GM12872 (cell line): Measurements from ENCODE around the gene MTG1.

Experiments
- CTCF ChIP-seq: IDR thresholded peaks from 3 replicates; pipeline ENCODE4 v1.5.1; 2011; ENCODE audit warnings: low read depth, mild to moderate bottlenecking, low read length, moderate library complexity; ENCODE audit not compliant: insufficient read depth

MTG1 gene

GRCh38 chr10:133377818-133378250, 16.1 kb upstream of the MTG1 start:
- no peak for TF ChIP-seq CTCF

GRCh38 chr10:133378251-133379096, 15.5 kb upstream of the MTG1 start:
- no peak for TF ChIP-seq CTCF

GRCh38 chr10:133379152-133379800, 14.7 kb upstream of the MTG1 start, which contains the start of gene PAOX:
Gene PAOX (plus strand): TSS chr10:133379262. CDS start chr10:133379317, 55 bp downstream.
- no peak for TF ChIP-seq CTCF

- no peak for TF ChIP-seq CTCF
Measured at GRCh38 chr10:133379801-133380666, 13.9 kb upstream of the MTG1 start.

- no peak for TF ChIP-seq CTCF
Measured at GRCh38 chr10:133381036-133381435, 12.9 kb upstream of the MTG1 start.

GRCh38 chr10:133383551-133383950, 10.4 kb upstream of the MTG1 start:
- TF ChIP-seq CTCF: no peak

- TF ChIP-seq CTCF: no peak
Measured at GRCh38 chr10:133384071-133384470, 9.9 kb upstream of the MTG1 start.
